HG02642 (cell line): Measurements from ENCODE around the gene CLDN14.
"Not testable (repeated sequence)": the region's sequence is repeated elsewhere in the genome, so short reads cannot be mapped to it uniquely, and the experiment has no call there.

Experiments used
- ATAC-seq: cut with Tn5 transposase; IDR thresholded peaks from one replicate; pipeline ENCODE4 v1.9.1; 2021; ENCODE audit warnings: mild to moderate bottlenecking; ENCODE audit not compliant: unreplicated experiment, poor library complexity

The CLDN14 gene

DNA sequence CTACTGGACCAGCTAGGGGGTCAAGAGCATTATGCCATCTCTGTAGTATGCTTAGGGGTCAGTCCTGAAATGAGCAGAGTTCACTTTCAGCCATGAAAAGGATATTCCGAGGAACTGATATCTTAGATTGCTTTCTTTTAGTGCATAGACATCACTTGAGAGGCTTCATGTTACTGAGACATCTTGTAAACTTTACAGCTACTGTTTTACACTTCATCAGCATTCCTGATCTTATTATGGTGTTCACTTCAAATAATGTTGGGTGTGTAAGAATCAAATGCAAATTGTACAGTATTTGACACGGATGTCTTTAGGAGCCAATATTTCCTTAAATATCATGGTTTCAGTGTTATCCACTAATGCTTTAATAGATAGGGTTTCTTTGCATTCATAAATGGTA, 22.4 kb upstream of the CLDN14 start:
- ATAC-seq = no peak

DNA sequence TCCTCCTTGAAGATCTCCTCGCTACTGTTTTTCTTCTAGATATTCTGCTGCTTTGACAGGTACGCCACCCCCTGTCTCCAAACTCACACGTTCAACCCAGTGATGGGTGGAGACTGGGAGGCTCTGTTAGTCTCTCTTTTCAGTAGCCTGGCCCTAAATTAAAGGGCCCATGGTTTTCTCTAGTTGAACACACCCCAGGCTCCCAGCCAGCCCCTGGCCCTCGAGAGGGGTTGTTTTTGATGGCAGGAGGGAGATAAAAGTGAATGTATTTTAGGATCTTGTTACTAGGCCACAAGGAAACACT, 21.6 kb upstream of the CLDN14 start:
- ATAC-seq = no peak

DNA sequence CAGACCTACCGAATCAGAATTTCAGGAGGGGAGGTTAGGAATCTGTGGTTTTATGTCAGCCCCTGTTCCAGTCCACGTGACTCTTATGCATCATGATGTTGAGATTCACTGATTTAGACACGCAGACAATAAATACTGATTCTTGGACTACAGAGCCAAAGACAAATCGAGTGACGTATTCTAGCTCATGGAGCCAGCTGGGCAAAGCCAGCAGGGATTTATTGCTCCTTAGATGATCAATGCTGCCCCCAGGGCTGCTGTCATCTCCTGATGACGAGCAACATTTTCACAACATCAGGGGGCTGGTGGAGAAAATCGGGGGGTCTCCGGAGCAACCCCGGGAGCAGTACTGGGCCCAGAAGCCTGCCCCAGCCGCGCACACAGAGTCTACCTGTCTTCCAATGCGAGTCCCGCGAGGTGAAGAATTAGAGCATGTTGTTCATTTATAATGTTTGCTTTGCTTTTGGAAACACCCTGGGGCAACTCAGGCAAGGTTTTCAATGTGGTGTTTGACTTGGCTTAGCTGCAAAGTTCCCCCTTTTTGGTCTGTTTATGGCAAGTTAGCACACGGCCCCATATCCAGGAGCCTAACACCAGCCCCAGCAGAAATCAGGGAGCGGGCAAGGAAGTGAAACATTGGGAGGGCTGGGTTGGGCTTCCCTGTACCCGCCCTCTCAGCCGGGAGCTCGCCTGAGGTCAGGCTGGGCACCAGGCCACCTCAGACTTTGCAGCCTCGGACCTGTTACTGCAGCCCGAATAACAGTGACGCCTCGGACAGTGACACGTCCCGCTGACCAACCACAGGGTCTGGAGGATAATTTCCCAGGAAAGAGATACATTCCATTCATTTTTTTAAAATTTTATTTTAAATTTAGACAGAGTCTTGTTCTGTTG, 19.9 kb upstream of the CLDN14 start:
- no peak for ATAC-seq

DNA sequence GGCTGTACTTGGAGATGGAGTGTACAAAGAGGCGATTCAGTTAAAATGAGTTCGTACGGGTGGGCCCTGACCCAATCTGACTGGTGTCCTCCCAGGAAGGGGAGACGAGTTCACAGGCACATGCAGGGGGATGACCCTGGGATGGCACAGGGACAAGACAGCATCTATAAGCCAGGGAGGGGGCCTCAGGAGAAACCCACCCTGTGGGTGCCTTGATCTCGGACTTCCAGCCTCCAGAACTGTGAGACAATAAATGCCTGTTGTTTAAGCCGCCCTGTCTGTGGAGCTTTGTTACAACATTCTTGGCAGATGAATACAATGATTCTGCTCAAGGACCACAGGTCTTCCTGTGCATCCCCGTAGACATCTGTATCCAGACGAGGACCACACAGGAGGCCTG, 14.6 kb upstream of the CLDN14 start:
- ATAC-seq = no peak

DNA sequence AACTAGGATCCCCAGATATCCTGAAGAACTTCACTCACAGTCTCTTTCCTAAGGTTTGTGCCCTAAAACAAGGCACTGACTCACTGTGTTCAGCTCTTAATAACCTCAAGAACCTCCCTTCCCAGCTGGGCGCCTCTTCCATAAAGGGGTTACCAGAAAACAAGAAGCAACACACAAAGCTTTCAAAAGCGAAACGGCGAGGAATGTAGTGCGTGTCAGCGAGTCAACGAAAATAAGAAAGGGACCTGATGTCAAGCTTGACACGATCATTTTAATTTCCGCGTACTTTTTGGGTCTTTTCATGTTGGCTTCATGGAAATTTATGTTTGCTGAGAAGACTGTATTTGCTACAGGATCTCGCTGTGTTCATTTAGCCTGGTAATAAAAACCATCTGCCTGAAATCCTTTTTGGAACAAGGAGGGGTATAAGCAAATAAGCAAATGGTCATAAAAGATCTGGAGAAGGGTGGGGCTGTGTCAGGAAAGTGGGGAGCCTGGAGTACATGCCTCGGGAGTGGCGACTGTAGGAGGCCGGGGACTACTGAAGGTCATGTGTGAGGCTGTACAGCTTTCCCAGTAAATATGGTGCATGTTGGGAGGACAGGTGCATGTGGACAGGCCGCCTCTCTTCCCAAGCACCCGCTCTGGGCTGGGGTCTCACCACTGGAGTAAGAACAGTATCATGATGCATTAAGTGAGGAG, 11.4 kb upstream of the CLDN14 start:
- ATAC-seq = no peak

DNA sequence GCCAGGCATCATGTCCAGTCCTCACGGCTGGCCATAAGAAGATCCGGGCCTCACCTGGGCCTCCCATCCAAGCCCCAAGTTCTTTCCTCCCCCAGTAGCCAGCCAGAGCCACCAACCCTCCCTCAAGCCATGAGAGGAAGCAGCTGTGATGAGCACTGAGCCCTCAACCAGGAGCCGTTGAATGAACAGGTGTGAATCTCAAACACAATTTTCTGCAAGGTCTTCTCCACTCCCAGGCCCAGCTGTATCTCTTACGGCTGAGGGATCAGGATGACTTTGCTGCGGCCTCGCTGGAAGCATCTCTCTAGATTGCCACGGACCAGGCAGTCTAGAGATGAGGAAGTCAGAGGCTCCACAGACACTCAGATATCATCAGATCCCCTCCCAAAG, 9.8 kb upstream of the CLDN14 start:
- no peak for ATAC-seq

DNA sequence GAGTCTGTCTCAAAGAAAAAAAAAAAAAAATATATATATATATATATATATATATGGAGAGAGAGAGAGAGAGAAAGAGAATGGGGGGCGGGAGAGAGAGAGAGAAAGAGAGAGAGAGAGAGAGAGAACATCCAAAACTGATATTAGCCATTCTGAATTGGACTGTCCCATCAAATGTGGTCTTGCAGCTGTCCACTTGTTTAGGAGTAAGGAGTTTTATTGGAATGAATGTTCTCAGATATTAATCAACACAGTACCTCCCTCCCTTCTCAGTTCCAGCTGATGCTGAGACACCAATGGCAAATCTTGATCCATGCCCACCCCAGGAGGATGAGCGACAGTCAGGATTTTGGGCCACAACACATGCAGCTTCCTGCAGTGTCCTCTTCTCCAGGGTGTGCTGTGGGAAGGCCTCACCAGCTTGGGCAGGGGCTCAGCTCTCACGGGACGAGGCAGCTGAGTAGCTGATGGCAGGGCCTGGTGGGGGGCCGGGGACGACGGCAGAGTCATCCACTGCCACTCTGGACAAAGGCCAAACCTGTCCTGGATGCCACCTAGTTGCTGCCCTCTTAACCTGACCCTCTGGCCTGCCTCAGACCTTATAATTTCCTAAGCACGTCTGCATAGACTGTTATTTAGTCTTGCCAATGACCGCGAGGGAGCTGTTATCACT, 9.3 kb upstream of the CLDN14 start:
- no peak for ATAC-seq

DNA sequence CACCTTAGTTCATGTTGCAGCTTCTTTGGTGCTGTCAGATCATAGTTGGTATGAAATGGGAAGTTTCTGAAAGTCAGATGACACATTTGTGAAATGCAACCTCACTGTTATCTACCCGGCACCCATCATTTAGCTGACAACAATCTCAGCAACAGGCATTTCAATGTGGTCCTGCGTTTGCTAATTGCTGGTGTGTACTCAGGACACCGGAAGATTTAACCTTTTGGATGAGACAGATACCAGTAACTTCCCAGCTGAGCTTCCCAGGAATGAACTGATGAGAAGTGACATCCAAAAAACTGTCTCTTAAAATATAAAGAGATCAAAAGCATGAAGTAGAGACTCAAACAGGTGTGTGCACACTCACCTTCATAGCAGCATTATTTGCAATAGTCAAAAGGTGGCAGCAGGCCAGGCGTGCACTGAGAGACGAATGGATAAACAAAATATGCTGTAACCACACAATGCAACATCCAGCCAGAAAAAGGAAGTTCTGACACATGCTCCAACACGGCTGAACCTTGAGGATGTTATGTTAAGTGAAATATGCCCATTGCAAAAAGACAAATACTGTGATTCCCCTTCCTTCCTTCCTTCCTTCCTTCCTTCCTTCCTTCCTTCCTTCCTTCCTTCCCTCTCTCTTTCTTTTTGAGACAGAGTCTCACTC, 7.9 kb upstream of the CLDN14 start:
- no peak for ATAC-seq

DNA sequence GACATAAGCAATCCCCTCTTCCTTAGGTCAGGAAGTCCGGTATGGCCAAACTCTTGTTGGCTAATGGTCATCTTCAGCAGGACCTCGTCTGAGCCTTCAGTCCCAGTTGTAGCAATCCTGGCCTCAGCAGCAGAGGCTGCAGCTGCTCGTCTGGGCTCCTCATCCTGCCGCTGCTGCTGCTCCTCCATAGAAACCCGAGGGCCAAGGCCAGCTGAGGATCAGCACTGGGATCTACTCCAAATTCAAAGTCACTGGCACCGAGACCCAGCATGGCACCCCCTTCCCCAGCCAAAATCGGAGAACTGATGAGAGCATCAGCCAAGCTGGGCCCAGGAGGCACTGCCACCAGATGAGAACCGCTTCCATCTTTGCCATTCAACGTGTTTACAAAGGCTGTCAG, 6.3 kb upstream of the CLDN14 start:
- no peak for ATAC-seq

DNA sequence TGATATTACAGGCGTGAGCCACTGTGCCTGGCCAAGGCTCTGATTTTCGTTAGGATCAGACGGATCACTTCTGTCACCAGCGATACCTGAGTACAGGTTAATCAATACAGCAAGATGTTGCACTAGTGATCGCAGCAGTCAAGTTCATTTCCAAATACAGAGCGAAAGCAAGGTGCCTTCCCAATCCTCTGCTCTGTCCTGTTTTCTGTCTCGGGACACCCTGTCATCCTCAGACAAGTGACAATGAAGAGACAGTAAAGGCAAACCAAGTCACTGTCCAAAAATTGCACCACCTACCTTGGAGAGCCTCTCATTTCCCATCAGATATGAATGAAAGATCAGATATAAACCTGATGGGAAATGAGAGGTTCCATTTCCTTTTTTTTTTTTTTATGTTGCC, 5.6 kb upstream of the CLDN14 start:
- no peak for ATAC-seq

DNA sequence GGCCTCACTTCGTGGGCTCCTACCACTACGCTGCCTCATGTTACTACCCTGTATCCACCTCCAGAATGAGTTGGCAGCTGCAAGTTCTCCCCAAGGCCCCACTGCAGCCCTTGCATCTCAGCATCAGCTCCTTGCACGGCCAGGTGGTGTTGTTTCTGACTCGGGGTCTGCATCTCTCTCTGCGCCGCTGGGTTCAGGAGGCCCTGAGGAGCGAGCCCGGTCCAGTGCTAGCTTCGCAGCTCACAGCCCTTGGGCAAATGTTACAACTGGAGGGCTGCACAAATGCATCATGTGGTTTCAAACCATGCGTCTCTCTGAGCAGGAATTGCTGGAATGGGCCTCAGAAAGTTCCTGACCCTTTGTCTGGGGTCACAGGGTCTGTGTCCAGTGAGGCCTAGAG, 3.2 kb upstream of the CLDN14 start:
- no peak for ATAC-seq

DNA sequence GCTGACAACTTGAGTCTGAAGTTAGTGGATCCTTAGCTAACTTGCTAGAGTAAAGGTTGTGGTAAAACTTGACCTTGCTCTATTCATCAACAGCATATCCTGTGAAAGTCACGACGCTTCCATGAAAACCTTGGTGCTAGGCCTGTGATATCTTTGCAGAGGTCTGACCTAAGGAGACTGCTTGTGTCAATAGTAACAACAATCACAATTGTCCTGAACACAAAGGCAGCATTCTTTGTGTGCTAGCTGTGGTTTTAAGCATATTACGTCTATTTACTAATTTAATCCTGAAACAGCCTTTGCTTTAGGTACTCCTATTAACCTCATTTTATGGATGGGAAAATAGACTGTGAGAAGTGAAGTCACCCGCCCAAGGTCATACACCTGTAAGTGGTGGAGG, 2.8 kb upstream of the CLDN14 start:
- no peak for ATAC-seq

DNA sequence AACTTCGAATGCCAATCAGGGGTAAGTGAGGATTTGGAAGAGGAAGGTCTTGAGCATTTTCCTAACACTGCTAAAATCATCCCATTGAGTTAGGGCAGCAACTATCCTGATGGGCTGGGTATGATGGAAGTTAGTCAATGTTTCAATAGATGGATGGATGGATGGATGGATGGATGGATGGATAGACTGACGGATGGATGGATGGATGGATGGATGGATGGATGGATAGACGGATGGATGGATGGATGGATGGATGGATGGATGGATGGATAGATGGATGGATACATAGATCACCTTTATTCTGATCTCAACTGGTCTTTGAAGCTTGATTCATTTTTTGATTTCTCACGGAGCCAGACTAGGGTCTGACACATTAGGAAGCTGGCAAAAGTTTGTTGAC, 2.3 kb upstream of the CLDN14 start:
- ATAC-seq = no peak

DNA sequence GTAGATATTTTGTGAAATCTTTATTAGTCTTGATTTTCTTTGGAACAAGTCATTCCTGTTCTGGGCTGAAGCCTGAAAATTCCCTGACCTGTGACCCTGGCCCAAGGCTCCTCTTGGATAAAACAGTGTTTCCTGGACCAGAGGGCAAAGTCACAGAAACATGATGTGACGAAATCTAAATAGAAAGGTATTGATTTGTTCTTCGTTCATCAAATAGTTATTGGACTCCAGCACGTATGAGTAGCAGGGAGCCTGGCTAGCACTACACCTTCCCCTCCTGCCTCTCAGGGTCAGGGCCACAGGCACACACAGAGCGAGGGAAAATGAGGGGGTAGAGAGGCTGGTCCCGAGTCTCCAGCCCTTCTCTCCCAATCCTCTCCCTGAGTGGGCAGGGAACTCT, 1.7 kb upstream of the CLDN14 start:
- ATAC-seq = no peak

DNA sequence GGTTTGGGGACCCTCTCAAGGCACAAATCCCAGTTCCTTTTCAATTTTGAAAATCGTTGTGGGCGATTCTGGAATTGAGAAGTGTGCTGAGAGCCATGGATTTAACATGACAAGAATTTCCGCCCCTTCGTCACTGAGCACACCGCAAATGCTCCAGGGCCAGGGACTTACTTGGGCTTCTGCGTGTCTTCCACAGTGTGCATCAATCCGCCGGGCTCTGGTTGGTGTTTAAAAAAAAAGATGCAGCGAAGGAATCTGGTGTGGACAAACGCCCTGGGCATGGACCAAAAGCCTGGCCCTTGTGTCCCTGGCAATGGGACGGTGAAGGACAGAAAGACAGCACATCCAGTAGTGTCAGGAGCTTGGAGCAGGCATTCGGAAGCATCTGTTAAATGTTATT, 696 bp upstream of the CLDN14 start:
- ATAC-seq = no peak

DNA sequence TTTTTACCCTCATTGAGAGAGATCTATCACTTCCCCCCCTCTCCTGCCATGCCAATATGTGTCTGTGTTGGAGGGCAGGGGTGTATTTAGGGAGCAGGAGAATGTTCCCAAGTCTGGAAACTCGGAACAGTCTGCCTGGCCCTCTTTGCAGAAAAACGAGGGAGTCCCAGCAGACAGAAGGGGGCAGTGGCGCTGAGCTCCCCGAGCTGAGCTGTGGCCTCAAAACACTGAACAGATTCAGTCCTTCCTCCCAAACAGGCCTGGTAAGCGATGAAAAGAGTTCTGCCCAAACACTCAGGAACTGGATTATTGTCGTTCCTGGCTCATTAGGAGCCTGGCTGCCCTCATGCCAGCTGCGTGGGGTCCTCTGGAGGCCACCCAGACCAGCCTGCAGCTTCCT, 981 bp downstream of the CLDN14 start:
- no peak for ATAC-seq

DNA sequence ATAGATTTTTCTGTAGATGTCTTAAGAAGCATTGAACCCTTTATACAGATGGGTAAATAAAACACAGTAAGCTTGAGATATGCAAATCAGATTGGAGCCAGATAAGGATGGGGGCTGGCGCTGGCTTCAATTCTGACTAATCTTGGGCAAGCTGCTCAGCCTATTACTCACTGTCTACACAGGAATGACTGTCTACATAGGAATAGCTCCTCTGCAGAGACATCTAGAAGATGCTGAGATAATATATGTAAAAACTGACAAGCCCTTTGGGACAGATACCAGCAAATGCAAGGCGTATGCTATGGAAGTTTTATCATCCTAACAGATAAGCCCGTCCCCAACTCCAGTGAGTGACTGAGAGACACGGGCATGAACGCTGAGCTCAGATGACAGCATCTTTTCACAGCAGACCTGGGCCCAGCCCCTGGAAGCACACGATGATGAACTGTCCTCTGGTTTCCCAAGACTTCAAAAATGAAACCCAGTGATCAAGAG, 1.7 kb downstream of the CLDN14 start:
- no peak for ATAC-seq

DNA sequence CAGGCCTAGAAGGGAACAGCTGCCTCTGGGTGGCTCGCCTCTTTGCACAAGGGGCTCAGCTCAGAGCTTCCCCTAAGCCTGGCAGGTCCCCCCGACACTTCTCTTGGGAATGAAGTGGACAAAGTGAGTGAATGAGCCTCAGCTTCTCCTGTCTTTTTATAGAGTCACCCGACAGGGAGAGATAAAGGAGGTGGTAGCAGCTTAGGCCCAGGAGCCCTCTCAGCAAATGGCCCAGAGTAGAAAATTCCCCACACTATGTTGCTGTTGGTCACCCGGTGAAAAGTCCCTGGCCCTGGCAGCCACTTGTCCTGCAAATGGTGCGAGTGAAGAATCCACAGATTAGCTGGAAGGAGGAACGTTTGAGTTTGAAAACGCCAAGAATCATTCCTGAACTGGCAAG, 2.4 kb downstream of the CLDN14 start:
- no peak for ATAC-seq

DNA sequence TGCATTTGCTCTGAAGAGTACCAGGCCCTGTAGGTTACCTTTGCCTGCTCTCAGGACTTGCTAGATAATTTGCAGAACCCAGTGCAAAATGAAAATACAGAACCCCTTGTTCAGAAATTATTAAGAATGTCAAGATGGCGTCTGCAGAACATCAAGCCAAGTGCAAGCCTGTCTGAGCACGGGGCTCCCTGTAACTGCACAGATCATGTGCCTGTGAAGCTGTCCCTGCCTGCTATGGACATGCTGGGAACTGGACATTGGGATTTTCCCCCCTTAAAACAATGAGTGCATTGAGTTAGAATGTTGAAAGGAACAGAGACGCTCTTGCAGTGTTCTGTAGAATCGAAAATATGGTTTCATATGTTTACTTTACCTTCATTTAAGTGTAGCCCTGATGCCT, 2.9 kb downstream of the CLDN14 start:
- ATAC-seq = no peak

DNA sequence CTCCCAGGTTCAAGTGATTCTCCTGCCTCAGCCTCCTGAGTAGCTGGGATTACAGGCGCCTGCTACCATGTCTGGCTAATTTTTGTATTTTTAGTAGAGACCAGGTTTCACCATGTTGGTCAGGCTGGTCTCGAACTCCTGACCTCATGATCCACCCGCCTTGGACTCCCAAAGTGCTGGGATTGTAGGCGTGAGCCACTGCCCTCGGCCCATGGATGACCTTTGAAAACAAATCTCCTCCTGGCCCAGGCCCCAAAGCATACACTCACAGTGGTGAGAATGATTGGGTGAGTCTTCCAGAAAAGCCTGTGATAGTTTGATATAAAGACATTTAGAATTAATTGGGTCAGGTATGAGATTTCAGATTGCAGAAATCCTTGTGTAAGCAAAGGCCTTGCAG, 3.4 kb downstream of the CLDN14 start:
- ATAC-seq = not testable (repeated sequence)

DNA sequence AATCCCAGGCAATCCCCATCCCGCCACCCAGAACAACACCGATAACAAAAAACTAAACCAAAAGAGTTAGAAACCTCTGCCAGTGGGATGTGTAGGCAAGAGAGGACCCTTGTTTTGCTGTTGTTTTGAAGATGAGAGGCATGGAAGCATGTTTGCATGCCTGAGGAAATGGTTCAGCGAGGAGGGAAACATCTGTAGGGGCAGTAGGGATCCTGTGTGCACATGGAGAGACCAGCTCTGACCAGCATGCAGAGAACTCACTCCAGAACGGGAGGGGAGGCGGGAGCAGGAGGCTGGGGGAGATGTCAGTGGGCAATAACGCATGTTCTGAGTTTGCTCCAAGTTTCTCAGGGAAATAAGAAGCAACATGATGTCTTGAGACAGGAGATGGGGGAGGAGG, 5.3 kb downstream of the CLDN14 start:
- ATAC-seq = no peak
